ENCODE data around the gene KCNK18.

- no peak for TF ChIP-seq SIN3A (IDR thresholded peaks at IDR 0.05; ENCODE audit: borderline replicate concordance, insufficient read depth, low read depth, low read length)
- no peak for TF ChIP-seq CTCF (IDR thresholded peaks at IDR 0.05)
- TF ChIP-seq POLR2AphosphoS5 (IDR thresholded peaks at IDR 0.05; ENCODE audit: low read depth, low read length), result no peak
- no peak for TF ChIP-seq TCF7L2 (IDR thresholded peaks at IDR 0.05; ENCODE audit: low read depth, low read length)
Observed at GRCh38 chr10:117158297-117158696, 39.0 kb upstream of the KCNK18 start.

Data from Panc1 (cell line).